Nephron (organoid): ENCODE data around the gene VPS26C.

ENCODE experiments used
- H3K27ac Mint-ChIP-seq, 3 experiments: 2 replicates each; pipeline ENCODE4 v1.8.0; 2020; ENCODE audit warnings: mixed read lengths in 3 of 3, mild to moderate bottlenecking in 2 of 3, moderate library complexity in 1 of 3
- H3K27me3 Mint-ChIP-seq: 2 replicates; pipeline ENCODE4 v1.8.0; 2021; ENCODE audit warnings: low read depth, mild to moderate bottlenecking, moderate library complexity, mixed read lengths
- H3K36me3 Mint-ChIP-seq: 2 replicates; pipeline ENCODE4 v1.8.0; 2020; ENCODE audit warnings: low read depth, mixed read lengths
- H3K4me1 Mint-ChIP-seq: 2 replicates; pipeline ENCODE4 v1.8.0; 2020; ENCODE audit warnings: mixed read lengths
- H3K4me3 Mint-ChIP-seq, 3 experiments: 2 replicates each; pipeline ENCODE4 v1.8.0; 2020; ENCODE audit warnings: mild to moderate bottlenecking in 3 of 3, mixed read lengths in 3 of 3, moderate library complexity in 2 of 3
- H3K9me3 Mint-ChIP-seq: 2 replicates; pipeline ENCODE4 v1.8.0; 2020; ENCODE audit warnings: mixed read lengths
- TF ChIP-seq, protein P1 (sequence below), 3 experiments: fragments of 200-600 bp; sonication (generic); IDR thresholded peaks; one replicate each; pipeline ENCODE4 v1.5.0; 2021; ENCODE audit warnings: antibody characterized with exemption in 3 of 3; ENCODE audit not compliant: unreplicated experiment in 3 of 3

Gene VPS26C

GRCh38 chr21:37208741-37209225, 58.4 kb downstream of the VPS26C start:
- Mint-ChIP-seq H3K4me1 (no peaks in the 10 kb centered on the region), H3K27me3 (no peaks in the 10 kb centered on the region), H3K9me3 (peaks cover 14% of the 10 kb centered on the region), H3K4me3 (no peak overlapping the region), H3K36me3 (peaks cover 30% of the 10 kb centered on the region), H3K27ac (peak overlapping the region in 2 of 3 experiments; percentile 21 to 69)
- TF ChIP-seq, protein P1, sequence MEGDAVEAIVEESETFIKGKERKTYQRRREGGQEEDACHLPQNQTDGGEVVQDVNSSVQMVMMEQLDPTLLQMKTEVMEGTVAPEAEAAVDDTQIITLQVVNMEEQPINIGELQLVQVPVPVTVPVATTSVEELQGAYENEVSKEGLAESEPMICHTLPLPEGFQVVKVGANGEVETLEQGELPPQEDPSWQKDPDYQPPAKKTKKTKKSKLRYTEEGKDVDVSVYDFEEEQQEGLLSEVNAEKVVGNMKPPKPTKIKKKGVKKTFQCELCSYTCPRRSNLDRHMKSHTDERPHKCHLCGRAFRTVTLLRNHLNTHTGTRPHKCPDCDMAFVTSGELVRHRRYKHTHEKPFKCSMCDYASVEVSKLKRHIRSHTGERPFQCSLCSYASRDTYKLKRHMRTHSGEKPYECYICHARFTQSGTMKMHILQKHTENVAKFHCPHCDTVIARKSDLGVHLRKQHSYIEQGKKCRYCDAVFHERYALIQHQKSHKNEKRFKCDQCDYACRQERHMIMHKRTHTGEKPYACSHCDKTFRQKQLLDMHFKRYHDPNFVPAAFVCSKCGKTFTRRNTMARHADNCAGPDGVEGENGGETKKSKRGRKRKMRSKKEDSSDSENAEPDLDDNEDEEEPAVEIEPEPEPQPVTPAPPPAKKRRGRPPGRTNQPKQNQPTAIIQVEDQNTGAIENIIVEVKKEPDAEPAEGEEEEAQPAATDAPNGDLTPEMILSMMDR (IDR thresholded peaks at IDR 0.05; ENCODE audit: unreplicated experiment in 3 of 3): no peak

DNA sequence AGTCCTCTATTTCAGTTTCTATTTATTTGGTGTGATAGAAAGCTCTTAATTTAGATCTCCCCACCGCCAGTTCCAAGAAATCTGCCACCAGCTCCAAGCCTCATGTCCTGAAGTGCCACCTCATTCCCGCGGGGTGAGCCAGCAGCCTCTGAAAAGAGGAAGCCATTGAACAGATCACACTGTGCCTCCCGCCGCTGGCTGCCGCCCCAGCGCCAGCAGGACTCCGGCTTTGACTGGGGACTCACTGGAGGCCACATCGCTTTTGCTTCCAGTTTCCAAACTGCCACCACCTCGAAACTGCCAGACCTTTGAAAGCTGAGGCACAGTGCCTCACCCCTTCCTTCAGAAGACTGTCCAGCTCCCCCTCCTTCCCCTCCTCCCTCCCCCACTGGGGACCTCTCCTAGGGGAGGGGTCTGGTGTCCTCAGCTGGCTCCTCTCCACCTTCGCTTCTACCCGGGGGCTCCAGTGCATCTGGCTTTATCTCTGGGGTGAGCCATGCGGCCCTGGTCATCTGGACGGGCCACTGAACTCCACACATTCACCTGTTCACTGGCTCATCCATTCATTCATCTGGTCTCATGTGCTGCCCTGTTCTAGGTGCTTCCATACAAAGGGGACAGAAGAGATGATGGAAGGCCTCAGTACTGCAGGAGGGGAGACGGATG, 58.9 kb downstream of the VPS26C start:
- no peaks in the 10 kb centered on the region for H3K27me3 Mint-ChIP-seq
- peaks cover 14% of the 10 kb centered on the region for H3K9me3 Mint-ChIP-seq
- TF ChIP-seq, protein P1 (IDR thresholded peaks at IDR 0.05; ENCODE audit: unreplicated experiment in 3 of 3): no peak
- H3K4me1 Mint-ChIP-seq: no peaks in the 10 kb centered on the region
- H3K27ac Mint-ChIP-seq: peak overlapping the region in 2 of 3 experiments; percentile 21 to 69
- H3K4me3 Mint-ChIP-seq: no peak overlapping the region
- peaks cover 35% of the 10 kb centered on the region for H3K36me3 Mint-ChIP-seq

GRCh38 chr21:37207441-37208009, 59.6 kb downstream of the VPS26C start:
- peak overlapping the region in 1 of 3 experiments; percentile 69 for H3K27ac Mint-ChIP-seq
- no peaks in the 10 kb centered on the region for H3K4me1 Mint-ChIP-seq
- TF ChIP-seq, protein P1 (IDR thresholded peaks at IDR 0.05; ENCODE audit: unreplicated experiment in 3 of 3): no peak
- no peaks in the 10 kb centered on the region for H3K27me3 Mint-ChIP-seq
- H3K4me3 Mint-ChIP-seq: no peak overlapping the region
- peaks cover 14% of the 10 kb centered on the region for H3K9me3 Mint-ChIP-seq
- peaks cover 41% of the 10 kb centered on the region for H3K36me3 Mint-ChIP-seq

DNA sequence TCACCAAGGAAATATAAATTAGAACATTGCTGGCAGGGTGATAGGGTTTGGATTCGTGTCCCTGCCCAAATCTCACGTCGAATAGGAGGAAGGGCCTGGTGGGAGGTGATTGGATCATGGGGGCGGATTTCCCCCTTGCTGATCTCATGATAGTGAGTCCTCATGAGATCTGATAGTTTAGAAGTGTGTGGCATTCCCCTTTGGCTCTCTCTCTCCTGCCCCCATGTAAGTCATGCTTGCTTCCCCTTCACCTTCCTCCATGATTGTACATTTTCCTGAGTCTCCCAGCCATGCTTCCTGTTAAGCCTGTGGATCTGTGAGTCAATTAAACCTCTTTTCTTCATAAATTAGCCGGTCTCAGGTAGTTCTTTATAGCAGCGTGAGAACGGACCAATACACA, 60.6 kb downstream of the VPS26C start:
- Mint-ChIP-seq H3K9me3 (peaks cover 9% of the 10 kb centered on the region), H3K27ac (no peak overlapping the region), H3K4me1 (no peaks in the 10 kb centered on the region), H3K4me3 (no peak overlapping the region), H3K36me3 (peaks cover 52% of the 10 kb centered on the region), H3K27me3 (no peaks in the 10 kb centered on the region)
- TF ChIP-seq, protein P1 (IDR thresholded peaks at IDR 0.05; ENCODE audit: unreplicated experiment in 3 of 3): no peak

DNA sequence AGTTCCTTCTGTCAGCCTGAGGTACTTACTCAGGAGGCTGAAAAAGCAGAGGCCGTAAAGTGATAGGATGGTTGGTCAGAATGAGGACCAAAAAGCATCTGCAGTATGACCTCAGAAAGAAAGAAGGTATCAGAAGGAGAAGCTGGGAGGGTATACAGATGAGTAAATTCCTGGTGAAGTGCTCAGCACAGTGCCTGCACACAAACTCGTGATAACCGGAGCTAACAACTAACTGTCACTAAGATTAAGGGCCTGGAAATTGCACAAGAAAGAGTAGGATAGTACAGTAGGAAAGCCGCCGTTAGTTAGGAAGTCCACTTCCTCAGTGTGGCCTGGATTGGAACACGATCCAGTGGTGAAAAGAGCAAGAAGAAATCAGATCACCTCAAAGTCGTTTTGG, 62.6 kb downstream of the VPS26C start:
- Mint-ChIP-seq H3K4me3 (no peak overlapping the region), H3K27ac (peak overlapping the region in 1 of 3 experiments; percentile 12), H3K27me3 (no peaks in the 10 kb centered on the region), H3K9me3 (peaks cover 5% of the 10 kb centered on the region), H3K4me1 (no peaks in the 10 kb centered on the region), H3K36me3 (peaks cover 68% of the 10 kb centered on the region)
- TF ChIP-seq, protein P1 (IDR thresholded peaks at IDR 0.05; ENCODE audit: unreplicated experiment in 3 of 3): no peak
